Heart right ventricle (tissue), 16 donors: ENCODE results near the gene DNER. TPM values are rescaled to one million over a fixed set of nuclear protein-coding genes. Genes with fewer than 3 reads are reported as not detected.

Experiments used
- ATAC-seq, 8 donors: fragments of 200-7000 bp; cut with Tn5 transposase; one replicate each; pipeline ENCODE4 v1.9.1; 2020; ENCODE audit warnings: mild to moderate bottlenecking in 8 of 8, moderate library complexity in 8 of 8, moderate number of reproducible peaks in 1 of 8
- DNase-seq, 2 donors: peaks; one replicate each; pipeline ENCODE4 v3.0.0-alpha.2; 2020
- H3K27ac ChIP-seq, 10 donors: fragments of 200-600 bp; sonication (generic) in 2 of 10; one replicate each; pipeline versions ENCODE4 v1.5.0 to v1.8.0; 2020 to 2022; ENCODE audit warnings: mild to moderate bottlenecking in 3 of 10
- H3K27me3 ChIP-seq, 7 donors: fragments of 200-600 bp; one replicate each; pipeline ENCODE4 v1.8.0; 2021 to 2022; ENCODE audit warnings: mild to moderate bottlenecking in 2 of 7
- H3K36me3 ChIP-seq, 9 donors: fragments of 200-600 bp; sonication (generic) in 1 of 9; one replicate each; pipeline versions ENCODE4 v1.5.0 to v1.8.0; 2020 to 2022; ENCODE audit warnings: mild to moderate bottlenecking in 2 of 9
- H3K4me1 ChIP-seq, 9 donors: fragments of 200-600 bp; sonication (generic) in 1 of 9; one replicate each; pipeline versions ENCODE4 v1.5.0 to v1.8.0; 2020 to 2022; ENCODE audit warnings: mild to moderate bottlenecking in 4 of 9
- H3K4me3 ChIP-seq, 10 donors: fragments of 200-600 bp; sonication (generic) in 2 of 10; one replicate each; pipeline versions ENCODE4 v1.5.0 to v1.8.0; 2020 to 2022; ENCODE audit warnings: mild to moderate bottlenecking in 7 of 10, moderate library complexity in 2 of 10
- H3K9me3 ChIP-seq, 11 donors: fragments of 200-600 bp in 10 of 11; sonication (generic) in 2 of 11; one replicate each; pipeline versions ENCODE4 v1.5.0 to v1.8.0; 2013 to 2022; ENCODE audit warnings: mild to moderate bottlenecking in 2 of 11, control low read depth in 1 of 11, moderate library complexity in 1 of 11
- CTCF ChIP-seq, 9 donors: fragments of 200-600 bp; sonication (generic) in 2 of 9; IDR thresholded peaks; one replicate each; pipeline versions ENCODE4 v1.5.0 to v1.8.0; 2021 to 2022; ENCODE audit warnings: antibody characterized with exemption in 9 of 9, mild to moderate bottlenecking in 5 of 9, moderate library complexity in 1 of 9
- WGBS, 2 donors: extraction: QIAGEN DNeasy Blood & Tissue Kit; methylation state at CpG; one replicate each; pipeline ENCODE4 v1.1.7; 2013; ENCODE audit warnings: inconsistent platforms in 1 of 2; 5-methylcytosine and 5-hydroxymethylcytosine counted together
- intact Hi-C, 10 donors: fragments of 100-400 bp; cut with DNase I; formaldehyde crosslinking; loops; one replicate each; pipeline versions ENCODE4 v1.11.1 to v1.14.2; 2022
- polyA plus RNA-seq, 2 donors: library from polyadenylated mRNA; stranded (reverse); fragments of 200-250 nt; gene quantifications; one replicate each; pipeline ENCODE4 v1.2.3, GENCODE V29; 2013
- total RNA-seq, 10 donors: library from RNA; stranded (reverse); fragmentation: NEBNext Ultra II Directional in 3 of 10; extraction: Animal tissue kit (Norgen Biotek cat#: 25700) in 3 of 10; gene quantifications; one replicate each; pipeline versions ENCODE4 v1.2.1 to v1.2.4, GENCODE V29; 2021 to 2023
- donor health status: Arrhythmogenic right ventricular cardiomyopathy.
- donor health status: ischemic (EF 13 %, LVEDD 7.1; RV severe dilation, severe dysfunction).
- donor health status: healthy with polysubstance abuse.
- donor health status: DM: no; HTN: yes; CAD: no.
- donor health status: DM: no; HTN: no; CAD: no.
- donor health status: ischemic (EF 25% LVEDD 6.9; RV normal size, moderate dysfunction).
- donor health status: ischemic (EF 25% LVEDD 5.7; RV mildly dilated, moderate dysfunction).
- donor health status: healthy.
- donor health status: DM: yes; HTN: yes; CAD: no.
- donor health status: Ischemic cardiomyopathy.
- donor health status: ischemic (EF 35%, LVEDD 5.7; RV mildly dilated, moderate dysfunction).
- donor health status: nonischemic (EF 11% LVEDD 7.7; RV severe dilation, severe dysfunction).
- donor health status: DM: yes; HTN: yes; CAD: no.
- donor health status: PGD.
- donor health status: ischemic (EF 29% LVEDD 5.4; RV normal size, mild dysfunction).
- donor health status: nonischemic (EF 23%, LVEDD 6.1; RV moderate dilation, normal function).

The DNER gene
- total and polyA plus RNA-seq, 12 donors = 0.13 to 1.8 (median 0.69) TPM; not detected in 2

GRCh38 chr2:229408356-229408755 is 306.0 kb downstream of the DNER start:
- Histone ChIP-seq H3K4me3 (no peak overlapping the region), H3K27me3 (no peaks in the 10 kb centered on the region), H3K36me3 (no peaks in the 10 kb centered on the region), H3K27ac (peak overlapping the region; percentile 34 to 84 (median 66)), H3K9me3 (no peaks in the 10 kb centered on the region), H3K4me1 (peaks cover 0 to 38% (median 21%) of the 10 kb centered on the region in 9 donors)
- ATAC-seq = peak in 7 of 8 donors; percentile 72 to 84 (median 75)
- intact Hi-C loops = no loop called here
- TF ChIP-seq CTCF (IDR thresholded peaks at IDR 0.05) = no peak
- DNase-seq = no peak
- 16 to 19% methylated on average over 1 of the region's 1 CpG for WGBS, 2 donors

DNA sequence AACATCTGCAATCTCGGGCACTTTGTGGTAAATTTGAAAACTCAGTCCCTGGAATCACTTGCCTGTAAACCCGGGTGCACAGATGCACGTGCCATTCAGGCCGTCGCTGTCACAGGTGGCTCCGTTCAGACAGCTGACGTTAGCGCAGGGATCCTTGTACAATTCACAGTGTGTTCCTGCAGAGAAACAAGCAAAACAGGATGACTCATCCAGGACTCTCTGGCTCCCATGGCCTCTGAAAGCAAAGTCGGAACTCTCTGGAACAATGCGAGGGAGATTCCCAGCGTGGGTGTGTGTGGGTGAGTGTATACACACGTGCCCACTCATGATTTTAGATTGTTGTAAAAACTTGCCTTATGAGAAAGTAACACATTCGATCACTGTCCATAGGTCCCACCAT is 307.2 kb downstream of the DNER start:
- peaks cover 0 to 38% (median 21%) of the 10 kb centered on the region in 9 donors for H3K4me1 ChIP-seq
- intact Hi-C loops = no loop called here
- DNase-seq (peak; percentile 58 to 63), ATAC-seq (peak; percentile 78 to 94 (median 89))
- no peak overlapping the region for H3K4me3 ChIP-seq
- H3K9me3 ChIP-seq = no peaks in the 10 kb centered on the region
- WGBS, 2 donors = 31 to 37% methylated on average over 13 of the region's 13 CpGs
- no peaks in the 10 kb centered on the region for H3K27me3 ChIP-seq
- H3K27ac ChIP-seq = peak overlapping the region; percentile 18 to 84 (median 66)
- H3K36me3 ChIP-seq = no peaks in the 10 kb centered on the region
- TF ChIP-seq CTCF (IDR thresholded peaks at IDR 0.05) = no peak

DNA sequence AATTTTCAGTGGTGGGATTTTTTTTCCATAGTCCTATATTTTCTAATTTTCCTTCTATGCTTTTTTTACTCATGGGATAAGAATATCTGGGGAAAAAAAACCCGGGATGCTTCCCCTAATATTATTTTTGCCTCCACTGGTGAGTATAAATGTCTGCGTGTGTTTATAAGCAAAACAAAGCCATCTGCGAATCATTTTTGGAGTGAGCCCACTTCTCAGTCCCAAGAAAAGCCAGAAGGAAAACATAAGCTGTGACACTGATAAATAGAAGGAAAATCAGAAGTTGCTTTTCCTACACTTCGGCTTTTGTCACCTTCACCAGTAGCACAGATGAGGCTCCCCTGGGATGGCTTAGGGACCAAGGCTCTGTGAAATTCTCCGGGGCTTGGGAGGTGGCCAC is 308.6 kb downstream of the DNER start:
- H3K27ac ChIP-seq = peak overlapping the region in 4 of 10 donors; percentile 17 to 78 (median 39)
- no peaks in the 10 kb centered on the region for H3K9me3 ChIP-seq
- H3K4me1 ChIP-seq = peaks cover 0 to 48% (median 21%) of the 10 kb centered on the region in 9 donors
- 54 to 55% methylated on average over 5 of the region's 5 CpGs for WGBS, 2 donors
- H3K27me3 ChIP-seq = no peaks in the 10 kb centered on the region
- DNase-seq = no peak
- no peaks in the 10 kb centered on the region for H3K36me3 ChIP-seq
- intact Hi-C loops = no loop called here
- no peak for ATAC-seq
- TF ChIP-seq CTCF (IDR thresholded peaks at IDR 0.05) = no peak
- no peak overlapping the region for H3K4me3 ChIP-seq

DNA sequence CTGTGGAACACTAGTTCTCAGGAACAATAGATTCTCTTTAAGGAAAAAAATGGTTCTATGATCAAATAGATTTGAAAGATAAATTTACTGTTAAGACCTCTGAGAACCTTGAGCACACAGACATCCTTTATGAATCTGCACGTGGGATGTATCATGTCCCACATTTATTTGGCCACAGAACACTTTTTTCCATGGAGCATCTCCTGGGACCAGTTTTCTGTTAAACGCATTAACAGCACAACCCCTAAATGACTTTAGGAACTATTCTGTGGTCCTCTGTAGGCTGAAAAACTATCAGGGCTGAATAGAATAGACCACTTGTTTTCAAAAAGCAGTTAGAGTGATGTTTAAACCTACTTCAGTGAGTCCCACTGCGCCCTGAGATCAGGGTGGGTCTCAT is 311.1 kb downstream of the DNER start:
- intact Hi-C loops = no loop called here
- peaks cover 0 to 2% (median 0%) of the 10 kb centered on the region in 11 donors for H3K9me3 ChIP-seq
- ATAC-seq = no peak
- peaks cover 0 to 30% (median 14%) of the 10 kb centered on the region in 9 donors for H3K4me1 ChIP-seq
- no peaks in the 10 kb centered on the region for H3K27me3 ChIP-seq
- H3K4me3 ChIP-seq = no peak overlapping the region
- H3K27ac ChIP-seq = no peak overlapping the region
- no peaks in the 10 kb centered on the region for H3K36me3 ChIP-seq
- peak in 1 of 2 donors; percentile 45 for DNase-seq
- WGBS, 2 donors = 49 to 60% methylated on average over 3 of the region's 3 CpGs
- no peak for TF ChIP-seq CTCF (IDR thresholded peaks at IDR 0.05)
